GM21717 (cell line): ENCODE results near the gene RIPOR3.
"Not testable (repeated sequence)": the region's sequence is repeated elsewhere in the genome, so short reads cannot be mapped to it uniquely, and the experiment has no call there.

ENCODE experiments used
- ATAC-seq: cut with Tn5 transposase; IDR thresholded peaks from one replicate; pipeline ENCODE4 v1.9.1; 2021; ENCODE audit warnings: mild to moderate bottlenecking, moderate library complexity; ENCODE audit not compliant: unreplicated experiment

RIPOR3 gene

DNA sequence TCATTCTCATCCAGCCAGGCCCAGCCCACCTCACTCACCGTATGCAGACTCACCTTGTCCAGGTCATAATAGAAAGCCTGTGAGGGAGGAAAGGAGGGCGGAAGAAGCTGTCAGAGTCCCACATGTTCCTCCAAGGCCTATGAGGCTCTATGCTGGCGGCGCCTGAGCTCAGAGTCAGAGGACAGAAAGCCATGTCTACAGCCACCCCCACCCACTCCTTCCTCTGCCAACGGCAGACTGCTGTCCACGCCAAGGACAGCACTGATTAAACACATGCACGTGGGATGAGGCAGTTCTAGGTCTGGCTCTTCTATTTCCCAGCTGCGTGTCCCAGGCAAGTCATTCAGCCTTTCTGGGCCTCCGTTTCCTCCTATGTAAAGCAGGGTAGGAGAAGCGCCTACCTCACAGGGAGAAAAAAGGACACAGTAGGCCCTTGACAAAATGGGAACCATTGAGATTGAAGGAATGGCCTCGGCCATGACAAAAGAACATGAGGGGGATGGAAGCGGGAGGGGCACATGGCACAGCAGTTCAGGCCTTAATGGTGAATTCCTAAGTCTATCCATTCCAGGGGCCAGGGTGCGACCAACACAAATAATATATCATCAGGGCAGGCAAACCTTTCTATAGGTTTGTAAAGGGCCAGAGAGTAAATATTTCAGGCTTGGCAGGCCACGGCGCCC lies 80.1 kb downstream of the RIPOR3 start:
- ATAC-seq, result no peak

DNA sequence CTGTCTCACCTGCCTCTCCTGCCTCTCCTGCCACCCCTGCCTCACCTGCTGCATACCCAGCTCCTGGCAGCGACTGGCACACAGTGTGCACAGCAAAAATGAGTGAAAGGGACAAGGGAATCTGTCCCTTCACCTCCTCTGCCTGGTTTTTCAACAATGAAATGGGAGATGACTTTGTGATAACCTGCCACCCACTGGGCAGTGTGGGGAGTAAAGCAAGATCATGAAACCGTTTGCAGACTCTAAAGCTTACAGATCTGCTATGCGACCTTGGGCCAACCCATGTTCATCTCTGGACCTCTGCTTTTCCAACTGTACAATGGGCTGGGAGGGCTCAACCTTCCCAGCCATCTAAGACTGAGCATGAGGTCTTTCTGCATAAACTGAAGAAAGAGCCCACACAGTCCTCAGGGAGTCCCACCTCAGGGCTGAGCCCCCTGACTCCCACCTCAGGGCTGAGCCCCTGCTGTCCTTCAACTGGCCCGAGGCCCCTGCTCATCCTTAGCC lies 81.1 kb downstream of the RIPOR3 start:
- ATAC-seq, result no peak

GRCh38 chr20:50609438-50609989 lies 81.8 kb downstream of the RIPOR3 start:
- ATAC-seq, result no peak

DNA sequence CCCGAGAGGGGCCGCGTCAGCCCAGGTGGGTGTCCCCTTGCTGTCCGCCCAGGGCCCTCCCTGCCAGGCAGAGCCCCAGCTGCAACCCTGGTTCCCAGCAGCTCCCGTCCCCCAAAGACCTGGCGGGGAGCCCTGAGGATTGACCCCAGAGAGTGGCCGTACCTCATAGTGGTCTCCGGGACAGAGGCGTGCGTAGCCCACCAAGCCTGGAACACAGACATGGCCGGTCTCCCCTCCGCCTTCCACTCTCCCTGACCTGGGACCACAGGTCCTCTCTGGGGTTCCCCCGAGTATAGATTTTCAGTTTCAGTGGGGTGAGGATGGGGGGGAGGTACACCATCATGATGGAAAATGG lies 82.6 kb downstream of the RIPOR3 start:
- no peak for ATAC-seq

DNA sequence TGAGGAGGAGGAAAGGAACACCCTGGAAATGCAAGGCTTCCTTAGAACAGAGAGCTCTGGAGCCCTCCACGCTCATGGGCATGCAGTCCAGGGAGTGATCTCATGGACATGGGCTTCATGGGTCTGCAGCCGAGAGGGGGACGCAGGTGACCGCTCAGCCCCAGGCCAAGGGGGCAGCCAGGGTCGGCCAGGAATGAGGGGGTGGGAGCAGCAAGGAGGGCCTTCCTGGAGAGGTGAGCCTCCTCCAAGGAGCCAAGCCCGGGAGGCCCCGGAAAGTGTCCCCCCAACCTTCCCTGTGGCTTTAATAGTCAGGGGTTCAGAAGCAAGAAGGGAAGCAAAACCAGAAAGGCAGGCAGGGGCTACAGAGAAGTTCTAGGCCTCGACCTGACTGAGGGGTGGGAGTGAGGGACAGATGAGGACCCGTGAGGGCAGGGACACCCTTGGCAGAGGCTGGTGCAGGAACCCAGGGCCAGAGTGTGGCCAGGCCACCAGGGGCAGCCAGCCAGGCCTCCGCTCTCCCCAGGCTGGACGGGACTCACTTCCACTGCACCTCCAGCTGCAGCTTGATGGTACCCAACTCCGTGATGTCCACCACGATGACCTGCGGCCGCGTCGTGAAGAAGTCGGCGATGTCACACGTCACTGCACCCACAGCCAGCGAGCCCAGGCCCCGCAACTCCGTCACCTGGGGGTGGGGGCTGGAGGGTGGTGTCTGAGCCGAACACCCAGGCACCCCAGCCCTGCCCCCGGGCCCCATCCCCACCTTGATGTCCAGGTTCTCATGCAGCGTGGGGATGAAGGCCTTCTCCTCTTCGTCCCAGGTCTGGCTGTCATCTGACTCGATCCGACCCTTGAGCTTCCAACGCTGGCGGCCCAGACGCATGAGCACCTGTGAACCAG lies 83.2 kb downstream of the RIPOR3 start:
- no peak for ATAC-seq

DNA sequence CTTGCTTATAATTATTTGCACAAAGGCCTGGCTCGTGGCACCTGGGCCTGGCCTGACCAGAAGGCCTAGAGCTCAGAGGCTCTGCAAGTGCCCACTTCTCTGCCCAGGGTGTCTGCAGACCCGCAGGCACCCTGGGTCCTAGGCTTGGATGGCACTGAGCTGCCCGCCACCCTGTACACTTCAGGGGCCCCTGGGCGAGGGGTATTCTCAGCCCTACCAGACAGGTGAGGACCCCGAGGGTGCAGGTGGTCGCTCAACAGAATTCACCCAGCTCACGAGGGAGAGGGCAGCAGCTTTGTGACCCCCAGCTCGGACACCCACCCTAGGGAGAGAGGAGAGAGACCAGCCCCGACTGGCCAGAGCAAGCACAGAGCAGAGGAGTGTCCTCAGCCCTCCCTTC lies 83.9 kb downstream of the RIPOR3 start:
- ATAC-seq, result no peak

DNA sequence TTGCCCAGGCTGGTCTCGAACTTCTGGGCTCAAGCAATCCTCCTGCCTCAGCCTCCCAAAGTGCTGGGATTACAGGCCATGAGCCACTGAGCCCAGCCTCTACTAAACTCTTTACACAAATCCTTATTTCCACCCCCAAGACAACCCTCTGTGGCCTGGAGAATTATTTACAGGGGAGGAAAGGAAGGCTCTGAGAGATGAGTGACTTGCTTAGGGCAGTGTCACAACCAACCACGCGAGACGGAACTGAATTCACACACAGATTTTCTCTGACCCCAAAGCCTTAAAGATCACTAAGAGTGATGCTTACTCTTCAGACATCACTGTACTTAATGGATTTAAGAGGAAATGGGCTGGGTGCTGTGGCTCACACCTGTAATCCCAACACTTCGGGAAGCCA lies 86.2 kb downstream of the RIPOR3 start:
- no peak for ATAC-seq

DNA sequence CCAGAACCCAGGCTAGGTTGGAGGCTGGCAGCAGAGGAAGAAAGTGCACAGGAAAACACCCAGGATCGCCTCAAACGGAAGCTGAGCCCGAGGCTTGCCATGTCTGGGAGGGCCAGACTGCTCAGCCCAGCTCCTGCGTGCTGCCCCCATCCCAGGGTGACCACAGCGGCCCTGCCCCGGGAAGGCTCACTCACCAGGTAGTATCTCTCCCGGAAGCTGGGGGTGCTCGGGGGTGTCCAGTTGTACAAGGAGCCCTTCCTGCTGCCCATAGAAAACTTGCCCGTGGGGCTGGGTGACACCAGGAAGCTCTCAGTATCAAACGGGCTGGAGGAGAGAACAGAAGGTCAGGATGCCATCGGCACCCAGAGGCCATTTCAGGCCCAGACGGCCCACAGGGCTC lies 86.9 kb downstream of the RIPOR3 start:
- ATAC-seq, result no peak

- no peak for ATAC-seq
These were observed 88.8 kb downstream of the RIPOR3 start for GRCh38 chr20:50602432-50603088.

- ATAC-seq, result no peak
These were observed 89.6 kb downstream of the RIPOR3 start for GRCh38 chr20:50601511-50602431.

GRCh38 chr20:50600281-50600895 lies 91.0 kb downstream of the RIPOR3 start:
- ATAC-seq, result no peak

GRCh38 chr20:50598768-50599167 lies 92.6 kb downstream of the RIPOR3 start:
- not testable (repeated sequence) for ATAC-seq

DNA sequence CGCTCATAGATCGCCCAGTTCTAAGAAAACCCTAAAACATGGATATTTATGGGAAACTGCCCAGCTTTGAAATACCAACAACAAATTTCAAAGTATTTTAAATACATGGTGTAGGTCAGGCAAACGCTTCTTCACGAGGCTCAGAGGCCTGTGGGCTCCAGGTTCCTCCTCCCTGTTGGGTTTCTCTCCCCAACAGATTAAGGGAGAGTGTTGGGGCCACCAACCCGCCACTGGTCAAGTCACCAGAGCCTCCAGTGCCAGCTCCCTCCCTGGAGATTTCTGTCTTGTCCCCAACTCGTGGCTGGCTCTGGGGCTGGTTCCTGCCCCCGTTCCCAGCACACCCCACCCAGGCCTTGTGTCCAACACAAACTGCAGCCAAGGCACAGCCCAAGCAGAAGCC lies 93.3 kb downstream of the RIPOR3 start:
- no peak for ATAC-seq

DNA sequence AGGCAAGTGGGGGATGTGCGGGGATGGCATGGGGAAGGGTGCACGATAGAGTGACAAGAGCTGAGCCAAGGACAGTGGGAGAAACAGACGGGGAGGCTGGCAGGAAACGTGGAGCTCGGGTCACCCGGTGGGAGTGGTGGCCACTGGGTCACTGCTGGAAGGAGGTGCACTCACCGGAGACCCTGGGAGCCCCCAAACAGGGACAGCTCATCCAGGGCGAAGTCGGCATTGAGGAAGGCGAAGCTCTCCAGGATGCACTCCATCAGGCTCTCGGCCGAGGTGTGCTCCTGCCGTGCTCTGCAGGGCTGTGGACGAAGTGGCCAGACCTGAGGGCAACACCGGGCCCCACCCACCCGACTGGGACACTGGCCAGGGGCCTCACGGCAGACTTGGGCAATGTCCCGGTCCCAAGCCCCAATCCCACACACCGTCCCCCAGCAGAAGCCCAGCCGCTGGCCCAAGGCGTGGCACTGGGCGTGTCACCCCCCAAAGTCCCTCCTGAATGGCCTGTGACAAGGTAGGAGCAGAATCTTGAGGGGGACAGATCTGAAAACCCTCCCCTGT lies 93.9 kb downstream of the RIPOR3 start:
- no peak for ATAC-seq

DNA sequence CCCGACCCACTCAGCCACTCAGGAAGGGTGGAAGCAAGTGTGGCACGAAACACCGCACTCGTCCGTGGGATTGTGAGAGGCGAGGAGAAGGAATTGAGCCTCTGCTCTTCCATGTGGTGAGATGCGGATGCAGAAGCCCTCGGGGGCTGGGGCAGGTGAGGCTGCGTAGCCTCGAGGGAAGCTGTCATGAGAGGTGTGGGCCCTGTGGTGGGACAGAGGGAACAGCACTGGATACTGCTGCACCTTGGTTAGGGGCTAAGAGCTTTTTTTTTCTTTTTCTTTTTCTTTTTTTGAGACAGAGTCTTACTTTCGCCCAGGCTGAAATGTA lies 94.7 kb downstream of the RIPOR3 start:
- ATAC-seq, result no peak

DNA sequence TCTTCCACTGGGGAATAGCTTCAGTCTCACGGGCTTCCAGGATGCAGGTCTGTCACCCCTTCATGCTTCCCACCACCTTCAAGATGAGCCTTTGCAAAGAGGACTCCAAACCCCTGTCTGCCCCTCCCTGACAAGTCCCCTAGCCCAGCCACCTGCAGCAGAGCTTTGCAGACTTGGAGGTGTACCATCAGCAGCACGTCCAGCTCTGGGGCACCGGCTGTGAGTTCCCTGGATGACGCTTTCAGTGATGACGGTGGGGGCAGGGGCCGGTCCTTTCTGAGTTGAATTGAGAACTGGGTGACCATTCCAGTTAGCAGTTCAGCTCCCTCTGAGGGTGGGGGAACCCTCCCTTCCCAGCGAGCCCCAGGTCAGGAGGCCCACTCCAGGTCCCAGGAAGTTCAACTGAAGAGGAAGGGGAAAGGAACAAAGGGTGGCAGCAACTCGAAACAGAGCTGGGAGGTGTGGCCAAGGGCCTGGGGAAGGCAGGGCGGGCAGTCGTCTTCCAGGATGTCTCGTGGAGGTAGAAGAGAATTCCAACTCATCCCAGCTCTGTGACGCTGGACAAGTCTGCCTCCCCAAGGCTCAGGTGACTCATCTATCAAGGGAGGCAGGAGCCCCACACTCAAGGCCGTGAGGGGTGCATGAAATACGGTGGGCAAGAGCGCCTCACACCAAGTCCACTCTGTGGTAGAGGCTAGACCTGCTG lies 95.2 kb downstream of the RIPOR3 start:
- no peak for ATAC-seq

- no peak for ATAC-seq
These were observed 95.9 kb downstream of the RIPOR3 start for GRCh38 chr20:50595433-50595895.

- ATAC-seq, result no peak
These were observed 96.5 kb downstream of the RIPOR3 start for GRCh38 chr20:50594591-50595432.
